K562 (cell line): ENCODE data around the gene AGAP6. TPM values are rescaled to one million over a fixed set of nuclear protein-coding genes. Genes with fewer than 3 reads are reported as not detected.
A peak's percentile ranks its signal among the peaks of the same experiment; 100 is the strongest.
"Not testable (repeated sequence)": the region's sequence is repeated elsewhere in the genome, so short reads cannot be mapped to it uniquely, and the experiment has no call there.

Experiments
- ATAC-seq: fragments of 200-7000 bp; cut with Tn5 transposase; 3 replicates; pipeline ENCODE4 v1.9.1; 2020; ENCODE audit warnings: moderate library complexity
- BruUV-seq: library from RNA; stranded (reverse); fragments of 400-500 nt; replicated peaks from 2 replicates; lab custom pipeline; 2021; lab: Mats Ljungman, UMichigan
- CTCF ChIA-PET: fragments of 300-600 bp; formaldehyde crosslinking; extraction: SDS; loops from one replicate; lab custom pipeline; 2021; ENCODE audit warnings: low intra/inter-chr PET ratio; lab: Yijun Ruan, JAX
- POLR2A ChIA-PET: fragments of 300-600, 350-650 bp; sonication (Branson Sonifier 250); formaldehyde crosslinking; extraction: SDS; loops from one replicate; lab custom pipeline; 2021; ENCODE audit warnings: antibody characterized with exemption, inconsistent platforms; lab: Yijun Ruan, JAX
- DNase-seq, 4 experiments: peaks; one replicate each; pipeline versions ENCODE4 v3.0.0 to v3.0.0-alpha.2; 2011 to 2018; ENCODE audit warnings: low spot score in 3 of 4, mixed read lengths in 3 of 4; ENCODE audit errors: extremely low read depth in 1 of 4
- FAIRE-seq: peaks from 2 replicates; lab custom pipeline; 2011; peaks lifted over from hg19 to GRCh38; lab: Jason Lieb, UNC
- H2AFZ ChIP-seq: 2 replicates; pipeline ENCODE4 v1.6.0; 2011; ENCODE audit warnings: low read depth, low read length, control low read depth, inconsistent platforms
- H3K27ac ChIP-seq: fragments of 200-600 bp; 3 replicates; pipeline ENCODE4 v1.8.0; 2011; ENCODE audit warnings: low read depth, mild to moderate bottlenecking, control low read depth, inconsistent platforms, low read length, moderate library complexity, mixed read lengths; ENCODE audit errors: extremely low read depth
- H3K27me3 ChIP-seq, 2 experiments: fragments of 300-600 bp in 1 of 2; 2 replicates in 1 of 2; 3 replicates in 1 of 2; pipeline versions ENCODE4 v1.6.0 to v1.8.0; 2011; ENCODE audit warnings: inconsistent platforms in 2 of 2, low read length in 2 of 2, mild to moderate bottlenecking in 1 of 2, mixed read lengths in 1 of 2, moderate library complexity in 1 of 2; ENCODE audit not compliant: control insufficient read depth in 2 of 2, insufficient read depth in 2 of 2
- H3K36me3 ChIP-seq: fragments of 300-600 bp; 3 replicates; pipeline ENCODE4 v1.8.0; 2011; ENCODE audit warnings: mild to moderate bottlenecking, low read length, inconsistent platforms; ENCODE audit not compliant: control insufficient read depth, insufficient read depth
- H3K4me1 ChIP-seq, 2 experiments: fragments of 200-600 bp in 1 of 2; replicated peaks in 1 of 2; 2 replicates in 1 of 2; 3 replicates in 1 of 2; pipeline versions ENCODE4 v1.5.1 to v1.8.0; 2011; ENCODE audit warnings: inconsistent platforms in 2 of 2, low read length in 2 of 2, mild to moderate bottlenecking in 1 of 2, mixed read lengths in 1 of 2, moderate library complexity in 1 of 2; ENCODE audit not compliant: control insufficient read depth in 2 of 2, insufficient read depth in 2 of 2
- H3K4me2 ChIP-seq: 2 replicates; pipeline ENCODE4 v1.6.1; 2011; ENCODE audit warnings: low read length, control low read depth, inconsistent platforms, mixed read lengths; ENCODE audit not compliant: insufficient read depth
- H3K4me3 ChIP-seq: fragments of 200-600 bp; sonication (generic), shearing (Covaris generic); 2 replicates; pipeline ENCODE4 v1.5.1; 2016; ENCODE audit warnings: control low read depth, inconsistent platforms
- H3K79me2 ChIP-seq: fragments of 200-600 bp; 3 replicates; pipeline ENCODE4 v1.8.0; 2011; ENCODE audit warnings: low read length, inconsistent platforms; ENCODE audit not compliant: control insufficient read depth, insufficient read depth
- H3K9ac ChIP-seq, 2 experiments: 2 replicates each; pipeline versions ENCODE4 v1.6.0 to v1.6.1; 2011; ENCODE audit warnings: low read depth in 2 of 2, low read length in 2 of 2, control low read depth in 1 of 2, inconsistent platforms in 1 of 2, mild to moderate bottlenecking in 1 of 2, mixed read lengths in 1 of 2; ENCODE audit not compliant: insufficient read depth in 1 of 2
- H3K9me1 ChIP-seq: one replicate; pipeline ENCODE4 v1.6.0; 2011; ENCODE audit warnings: inconsistent platforms, mild to moderate bottlenecking, low read length, moderate library complexity; ENCODE audit not compliant: control insufficient read depth, insufficient read depth
- H3K9me3 ChIP-seq: replicated peaks from 2 replicates; pipeline ENCODE4 v1.5.1; 2011; ENCODE audit warnings: low read depth, low read length, inconsistent platforms; ENCODE audit not compliant: control insufficient read depth, insufficient read depth
- H4K20me1 ChIP-seq: replicated peaks from 2 replicates; pipeline ENCODE4 v1.6.1; 2011; ENCODE audit warnings: low read length, inconsistent platforms, mixed read lengths; ENCODE audit not compliant: control insufficient read depth, insufficient read depth
- NFIC ChIP-seq: fragments of 450-650 bp; IDR thresholded peaks from 2 replicates; pipeline ENCODE4 v1.6.1; 2017; ENCODE audit warnings: mild to moderate bottlenecking, inconsistent platforms
- RBM25 ChIP-seq: fragments of 200-400 bp; formaldehyde crosslinking; IDR thresholded peaks from 2 replicates; pipeline ENCODE4 v1.6.1; 2018; ENCODE audit warnings: low read length, low read depth, moderate library complexity; ENCODE audit not compliant: severe bottlenecking
- WGBS: fragments of 100-300 bp; shearing (Covaris generic); methylation state at CpG from one replicate; pipeline ENCODE4 v1.1.6; 2016; ENCODE audit warnings: low coverage, mixed read lengths; ENCODE audit not compliant: insufficient coverage; ENCODE audit errors: missing lambda C conversion rate; 5-methylcytosine and 5-hydroxymethylcytosine counted together
- in situ Hi-C: fragments of 300-500 bp; cut with MboI; formaldehyde crosslinking; loops from 4 replicates; pipeline ENCODE4 v1.15.0; 2018; ENCODE audit warnings: inconsistent platforms, mixed read lengths
- intact Hi-C: fragments of 100-400 bp; cut with micrococcal nuclease; formaldehyde crosslinking; loops from 2 replicates; pipeline ENCODE4 v1.14.2; 2022
- polyA plus RNA-seq, 8 experiments: library from polyadenylated mRNA; depleted of rRNA in 4 of 8; stranded (reverse) in 5 of 8; unstranded in 3 of 8; fragments of >200 nt; fragmentation: Nextera tagmentation in 2 of 8; fragmentation: Illumina TruSeq in 1 of 8; extraction: Ambion mirVana in 2 of 8; extraction: Trizol in 1 of 8; gene quantifications; 2 replicates each; pipeline versions ENCODE4 v1.2.1 to v1.2.3, GENCODE V29; 2011 to 2014; ENCODE audit warnings: inconsistent platforms in 1 of 8, missing spikeins in 1 of 8
- total RNA-seq, 7 experiments: library from RNA; depleted of rRNA in 6 of 7; stranded (reverse); fragments of >200 nt in 6 of 7; fragmentation: Illumina TruSeq in 2 of 7; extraction: Trizol in 2 of 7; gene quantifications; 2 replicates each; pipeline versions ENCODE4 v1.2.1 to v1.2.3, GENCODE V29; 2011 to 2021; ENCODE audit warnings: low replicate concordance in 1 of 7

The AGAP6 gene
- total and polyA plus RNA-seq, 9 of the 15 experiments (the other 6 are each of a cell fraction or from before 2014, with no cell fraction given) = 1.0 to 46.8 (median 18.3) TPM

- BruUV-seq, H3K9me1 ChIP-seq, in situ Hi-C loops, H4K20me1 ChIP-seq, H3K79me2 ChIP-seq, H3K9ac ChIP-seq, H3K4me1 ChIP-seq, H3K36me3 ChIP-seq, FAIRE-seq, H3K4me3 ChIP-seq, H2AFZ ChIP-seq, ATAC-seq, H3K4me2 ChIP-seq, CTCF ChIA-PET, H3K27ac ChIP-seq, intact Hi-C loops, H3K27me3 ChIP-seq, POLR2A ChIA-PET, H3K9me3 ChIP-seq: not testable (repeated sequence)
- WGBS = 10% methylated on average over 2 of the region's 3 CpGs
- TF ChIP-seq NFIC (peak; percentile 89), RBM25 (peak; percentile 48)
- peak in 1 of 4 experiments; percentile 8 for DNase-seq
Measured at GRCh38 chr10:50019279-50019678, 31.1 kb downstream of the AGAP6 start.

- H3K27ac ChIP-seq, ATAC-seq, H3K4me3 ChIP-seq, FAIRE-seq, H3K79me2 ChIP-seq, DNase-seq, CTCF ChIA-PET, H2AFZ ChIP-seq, H3K4me2 ChIP-seq, in situ Hi-C loops, intact Hi-C loops, H3K36me3 ChIP-seq, H3K9me3 ChIP-seq, H4K20me1 ChIP-seq, BruUV-seq, POLR2A ChIA-PET, H3K4me1 ChIP-seq, H3K9me1 ChIP-seq: not testable (repeated sequence)
- Histone ChIP-seq H3K9ac (peak overlapping the region in 1 of 2 experiments; percentile 26; a peak in 1 of 4 replicates), H3K27me3 (peaks cover 12 to 17% of the 10 kb centered on the region in 2 experiments; a peak in 4 of 5 replicates)
- 17% methylated on average over 10 of the region's 13 CpGs for WGBS
Measured at GRCh38 chr10:50020451-50021024, 32.3 kb downstream of the AGAP6 start.
